Fibroblast of skin of abdomen (primary cell): ENCODE data around the gene WAPL.

Source experiments
- DNase-seq: peaks from one replicate; pipeline ENCODE4 v3.0.0-alpha.2; 2013

WAPL gene

GRCh38 chr10:86461963-86462804, 59.4 kb downstream of the WAPL start:
- no peak for DNase-seq

GRCh38 chr10:86451604-86451960, 70.0 kb downstream of the WAPL start:
- DNase-seq, result no peak

GRCh38 chr10:86450806-86451603, 70.6 kb downstream of the WAPL start:
- no peak for DNase-seq

GRCh38 chr10:86449926-86450558, 71.5 kb downstream of the WAPL start:
- no peak for DNase-seq

GRCh38 chr10:86447432-86447831, 74.2 kb downstream of the WAPL start:
- no peak for DNase-seq

- DNase-seq, result no peak
Measured at GRCh38 chr10:86446987-86447386, 74.6 kb downstream of the WAPL start.

- DNase-seq, result no peak
Measured at GRCh38 chr10:86446440-86446839, 75.2 kb downstream of the WAPL start.

GRCh38 chr10:86443936-86444335, 77.7 kb downstream of the WAPL start:
- DNase-seq, result peak; percentile 25

- peak; percentile 83 for DNase-seq
Measured at GRCh38 chr10:86443069-86443468, 78.5 kb downstream of the WAPL start.

GRCh38 chr10:86440874-86441843, 80.4 kb downstream of the WAPL start:
- peak; percentile 91 for DNase-seq

GRCh38 chr10:86439544-86439943, 82.0 kb downstream of the WAPL start:
- peak; percentile 85 for DNase-seq

GRCh38 chr10:86438091-86438749, 83.4 kb downstream of the WAPL start:
- no peak for DNase-seq

- DNase-seq, result no peak
Measured at GRCh38 chr10:86437447-86437846, 84.1 kb downstream of the WAPL start.

- no peak for DNase-seq
Measured at GRCh38 chr10:86436963-86437362, 84.6 kb downstream of the WAPL start.

- no peak for DNase-seq
Measured at GRCh38 chr10:86434656-86435055, 86.9 kb downstream of the WAPL start.

- no peak for DNase-seq
Measured at GRCh38 chr10:86423739-86424138, 97.9 kb downstream of the WAPL start.

GRCh38 chr10:86419101-86419500, 102.5 kb downstream of the WAPL start:
- no peak for DNase-seq

GRCh38 chr10:86415583-86415982, 106.0 kb downstream of the WAPL start:
- DNase-seq, result no peak

GRCh38 chr10:86415116-86415515, 106.5 kb downstream of the WAPL start:
- DNase-seq, result no peak

GRCh38 chr10:86413046-86413728, 108.4 kb downstream of the WAPL start:
- DNase-seq, result peak; percentile 71
